ENCODE data around the gene C4orf50. TPM values are rescaled to one million over a fixed set of nuclear protein-coding genes. Genes with fewer than 3 reads are reported as not detected.

C4orf50 gene
- total and polyA plus RNA-seq, 4 donors: under 0.01 to 0.17 TPM; not detected in 2

- no peaks in the 10 kb centered on the region for H3K9me3 ChIP-seq (ENCODE audit: control insufficient read depth in 4 of 4, low read length in 3 of 4)
- no peaks in the 10 kb centered on the region for H3K36me3 ChIP-seq (ENCODE audit: control insufficient read depth in 4 of 4, insufficient read depth in 3 of 4, low read depth in 1 of 4, low read length in 3 of 4)
- peak; percentile 70 for TF ChIP-seq CTCF (IDR thresholded peaks at IDR 0.05; ENCODE audit: low read depth, low read length, missing input control)
- TF ChIP-seq REST (IDR thresholded peaks at IDR 0.05): no peak
- peak; percentile 35 to 59 for TF ChIP-seq RAD21 (IDR thresholded peaks at IDR 0.05)
- WGBS: 39% methylated on average over 22 of the region's 22 CpGs
- DNase-seq (ENCODE audit: low spot score): no peak
- no peak overlapping the region for H3K9ac ChIP-seq (ENCODE audit: low read depth in 1 of 2, low read length in 2 of 2)
- H3K27me3 ChIP-seq (ENCODE audit: control insufficient read depth in 4 of 4, insufficient read depth in 4 of 4, low read length in 3 of 4): no peaks in the 10 kb centered on the region
- H3K4me3 ChIP-seq (ENCODE audit: low read depth in 1 of 3, low read length in 3 of 3): no peak overlapping the region
- no peak overlapping the region for H3K27ac ChIP-seq (ENCODE audit: low read depth in 1 of 2, low read length in 2 of 2)
- no peaks in the 10 kb centered on the region for H3K4me1 ChIP-seq (ENCODE audit: control insufficient read depth in 4 of 4, insufficient read depth in 4 of 4, low read length in 3 of 4)
Observed at GRCh38 chr4:6019316-6020263, 1.4 kb upstream of the C4orf50 start.

- no peak for TF ChIP-seq MAX (IDR thresholded peaks at IDR 0.05)
- no peak for TF ChIP-seq CTCF (IDR thresholded peaks at IDR 0.05; ENCODE audit: low read depth, low read length, missing input control)
- no peak for TF ChIP-seq FOXA1 (IDR thresholded peaks at IDR 0.05)
- TF ChIP-seq HNF4G (IDR thresholded peaks at IDR 0.05): no peak
- TF ChIP-seq SP1 (IDR thresholded peaks at IDR 0.05): no peak
- no peak for TF ChIP-seq RXRA (IDR thresholded peaks at IDR 0.05)
- no peak for TF ChIP-seq HNF4A (conservative IDR thresholded peaks at IDR 0.05)
- TF ChIP-seq TAF1 (conservative IDR thresholded peaks at IDR 0.05): no peak
- no peak for TF ChIP-seq JUND (IDR thresholded peaks at IDR 0.05)
- no peaks in the 10 kb centered on the region for H3K9me3 ChIP-seq (ENCODE audit: control insufficient read depth in 4 of 4, low read length in 3 of 4)
- no peak overlapping the region for H3K27ac ChIP-seq (ENCODE audit: low read depth in 1 of 2, low read length in 2 of 2)
- H3K9ac ChIP-seq (ENCODE audit: low read depth in 1 of 2, low read length in 2 of 2): no peak overlapping the region
- H3K27me3 ChIP-seq (ENCODE audit: control insufficient read depth in 4 of 4, insufficient read depth in 4 of 4, low read length in 3 of 4): no peaks in the 10 kb centered on the region
- H3K4me3 ChIP-seq (ENCODE audit: low read depth in 1 of 3, low read length in 3 of 3): no peak overlapping the region
- no peaks in the 10 kb centered on the region for H3K36me3 ChIP-seq (ENCODE audit: control insufficient read depth in 4 of 4, insufficient read depth in 3 of 4, low read depth in 1 of 4, low read length in 3 of 4)
- H3K4me1 ChIP-seq (ENCODE audit: control insufficient read depth in 4 of 4, insufficient read depth in 4 of 4, low read length in 3 of 4): no peaks in the 10 kb centered on the region
- no peak for DNase-seq (ENCODE audit: low spot score)
- 86% methylated on average over 11 of the region's 11 CpGs for WGBS
Observed at GRCh38 chr4:6017800-6018199, 431 bp downstream of the C4orf50 start.
